Liver (tissue), 9 donors: ENCODE data around the gene MMP28. TPM values are rescaled to one million over a fixed set of nuclear protein-coding genes. Genes with fewer than 3 reads are reported as not detected.

Source experiments
- DNase-seq: peaks from one replicate; pipeline ENCODE4 v3.0.0-alpha.2; 2017; ENCODE audit warnings: low spot score
- H3K27ac ChIP-seq, 2 donors: one replicate each; pipeline ENCODE4 v1.7.0; 2013; ENCODE audit warnings: inconsistent platforms in 2 of 2, low read length in 2 of 2, control low read depth in 1 of 2, low read depth in 1 of 2, mild to moderate bottlenecking in 1 of 2
- H3K27me3 ChIP-seq, 4 donors: one replicate each; pipeline versions ENCODE4 v1.6.1 to v1.7.0; 2013; ENCODE audit warnings: low read length in 3 of 4, inconsistent platforms in 1 of 4, mild to moderate bottlenecking in 1 of 4, moderate library complexity in 1 of 4; ENCODE audit not compliant: control insufficient read depth in 4 of 4, insufficient read depth in 4 of 4
- H3K36me3 ChIP-seq, 4 donors: one replicate each; pipeline versions ENCODE4 v1.6.1 to v1.7.0; 2013; ENCODE audit warnings: low read length in 3 of 4, mild to moderate bottlenecking in 3 of 4, low read depth in 1 of 4, moderate library complexity in 1 of 4; ENCODE audit not compliant: control insufficient read depth in 4 of 4, insufficient read depth in 3 of 4
- H3K4me1 ChIP-seq, 4 donors: one replicate each; pipeline versions ENCODE4 v1.6.1 to v1.7.0; 2013; ENCODE audit warnings: low read length in 3 of 4, mild to moderate bottlenecking in 3 of 4, moderate library complexity in 1 of 4; ENCODE audit not compliant: control insufficient read depth in 4 of 4, insufficient read depth in 4 of 4
- H3K4me3 ChIP-seq, 3 donors: one replicate each; pipeline versions ENCODE4 v1.6.1 to v1.7.0; 2013; ENCODE audit warnings: low read length in 3 of 3, control low read depth in 1 of 3, low read depth in 1 of 3, mild to moderate bottlenecking in 1 of 3
- H3K9ac ChIP-seq, 2 donors: one replicate each; pipeline ENCODE4 v1.7.0; 2013; ENCODE audit warnings: low read length in 2 of 2, mild to moderate bottlenecking in 2 of 2, moderate library complexity in 2 of 2, control low read depth in 1 of 2, low read depth in 1 of 2
- H3K9me3 ChIP-seq, 4 donors: one replicate each; pipeline versions ENCODE4 v1.6.1 to v1.7.0; 2013; ENCODE audit warnings: low read length in 3 of 4; ENCODE audit not compliant: control insufficient read depth in 4 of 4
- EGR1 ChIP-seq, 2 donors: IDR thresholded peaks; 2 replicates each; pipeline ENCODE4 v1.6.1; 2016 to 2018; ENCODE audit warnings: antibody characterized with exemption in 2 of 2, low read depth in 2 of 2
- FOXA1 ChIP-seq: IDR thresholded peaks from 2 replicates; pipeline ENCODE4 v1.6.1; 2016; ENCODE audit warnings: antibody characterized with exemption
- FOXA2 ChIP-seq: IDR thresholded peaks from 2 replicates; pipeline ENCODE4 v1.6.1; 2016; ENCODE audit warnings: antibody characterized with exemption
- GABPA ChIP-seq, 2 donors: IDR thresholded peaks in 1 of 2; conservative IDR thresholded peaks in 1 of 2; 2 replicates each; pipeline ENCODE4 v1.6.1; 2016; ENCODE audit warnings: antibody characterized with exemption in 2 of 2, mild to moderate bottlenecking in 1 of 2, moderate library complexity in 1 of 2
- HNF4A ChIP-seq, 2 donors: conservative IDR thresholded peaks; 2 replicates each; pipeline ENCODE4 v1.6.1; 2016; ENCODE audit warnings: antibody characterized with exemption in 2 of 2, mild to moderate bottlenecking in 2 of 2
- HNF4G ChIP-seq: IDR thresholded peaks from 2 replicates; pipeline ENCODE4 v1.6.1; 2016; ENCODE audit warnings: antibody characterized with exemption
- JUND ChIP-seq, 2 donors: IDR thresholded peaks; 2 replicates each; pipeline ENCODE4 v1.6.1; 2016; ENCODE audit warnings: antibody characterized with exemption in 2 of 2
- NR2F2 ChIP-seq: IDR thresholded peaks from 2 replicates; pipeline ENCODE4 v1.6.1; 2016; ENCODE audit warnings: antibody characterized with exemption
- RAD21 ChIP-seq, 2 donors: IDR thresholded peaks; 2 replicates each; pipeline ENCODE4 v1.6.1; 2016; ENCODE audit warnings: antibody characterized with exemption in 2 of 2, mild to moderate bottlenecking in 2 of 2
- REST ChIP-seq: IDR thresholded peaks from 2 replicates; pipeline ENCODE4 v1.6.1; 2016; ENCODE audit warnings: antibody characterized with exemption, mild to moderate bottlenecking
- RXRA ChIP-seq, 2 donors: IDR thresholded peaks; 2 replicates each; pipeline ENCODE4 v1.6.1; 2017 to 2018; ENCODE audit warnings: antibody characterized with exemption in 2 of 2, mild to moderate bottlenecking in 1 of 2
- SP1 ChIP-seq: IDR thresholded peaks from 2 replicates; pipeline ENCODE4 v1.6.1; 2018; ENCODE audit warnings: antibody characterized with exemption, mild to moderate bottlenecking
- TAF1 ChIP-seq: conservative IDR thresholded peaks from 2 replicates; pipeline ENCODE4 v1.6.1; 2016; ENCODE audit warnings: antibody characterized with exemption, mild to moderate bottlenecking
- YY1 ChIP-seq: IDR thresholded peaks from 2 replicates; pipeline ENCODE4 v1.6.1; 2016; ENCODE audit warnings: antibody characterized with exemption, mild to moderate bottlenecking
- WGBS: extraction: QIAGEN DNeasy Blood & Tissue Kit; methylation state at CpG from one replicate; pipeline ENCODE4 v1.1.7; 2013; 5-methylcytosine and 5-hydroxymethylcytosine counted together
- polyA plus RNA-seq, 2 donors: library from polyadenylated mRNA; stranded (reverse) in 1 of 2; unstranded in 1 of 2; fragments of 200-250 nt in 1 of 2; fragments of >200 nt in 1 of 2; fragmentation: Nextera tagmentation in 1 of 2; extraction: Ambion mirVana in 1 of 2; gene quantifications; one replicate each; pipeline versions ENCODE4 v1.2.1 to v1.2.3, GENCODE V29; 2013 to 2015
- total RNA-seq, 2 donors: library from RNA; depleted of rRNA; stranded (reverse); fragments of >200 nt; gene quantifications; one replicate each; pipeline ENCODE4 v1.2.3, GENCODE V29; 2014
- TF ChIP-seq, protein P1 (sequence below): IDR thresholded peaks from 2 replicates; pipeline ENCODE4 v1.6.1; 2016; ENCODE audit warnings: antibody characterized with exemption
- TF ChIP-seq, protein P2 (sequence below): IDR thresholded peaks from 2 replicates; pipeline ENCODE4 v1.6.1; 2016; ENCODE audit warnings: antibody characterized with exemption
- TF ChIP-seq, protein P3 (sequence below): IDR thresholded peaks from 2 replicates; pipeline ENCODE4 v1.6.1; 2016; ENCODE audit warnings: antibody characterized with exemption
- TF ChIP-seq, protein P4 (sequence below): fragments of 150-350 bp; IDR thresholded peaks from 2 replicates; pipeline ENCODE4 v1.5.1; 2017; ENCODE audit warnings: improper control_type of control experiment, low read depth, low read length; ENCODE audit not compliant: missing input control
- donor health status: healthy.
- donor health status: healthy.
- donor health status: healthy.
- donor health status: healthy.
- donor health status: healthy.

Gene MMP28
- total and polyA plus RNA-seq, 4 donors = 0.14 to 0.75 (median 0.44) TPM

DNA sequence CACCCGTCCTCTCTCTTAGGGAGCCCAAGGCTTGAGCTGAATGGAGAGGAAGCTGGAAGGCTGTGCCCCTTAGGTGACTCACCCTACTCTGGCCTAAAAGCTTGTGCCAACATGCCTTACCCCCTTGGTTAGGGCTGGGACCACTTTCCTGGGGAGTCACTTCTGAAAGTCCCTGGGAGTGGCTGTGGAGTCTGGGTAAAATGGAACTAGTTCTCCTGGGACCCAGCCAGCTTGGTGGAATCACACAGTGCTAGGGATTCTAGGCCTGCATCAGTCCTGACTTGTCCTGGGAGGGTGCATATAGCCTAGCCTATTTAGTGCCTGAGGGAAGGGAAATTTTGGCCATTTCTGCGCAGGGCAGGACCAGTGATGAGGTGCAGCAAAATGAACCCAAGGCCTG is 10.5 kb downstream of the MMP28 start:
- Histone ChIP-seq H3K9me3 (no peaks in the 10 kb centered on the region), H3K36me3 (no peaks in the 10 kb centered on the region), H3K27ac (no peak overlapping the region), H3K4me3 (no peak overlapping the region), H3K9ac (no peak overlapping the region), H3K4me1 (peaks cover 3 to 12% (median 9%) of the 10 kb centered on the region in 4 donors), H3K27me3 (no peaks in the 10 kb centered on the region)
- 91% methylated on average over 2 of the region's 2 CpGs for WGBS
- no peak for DNase-seq
- TF ChIP-seq, protein P1, sequence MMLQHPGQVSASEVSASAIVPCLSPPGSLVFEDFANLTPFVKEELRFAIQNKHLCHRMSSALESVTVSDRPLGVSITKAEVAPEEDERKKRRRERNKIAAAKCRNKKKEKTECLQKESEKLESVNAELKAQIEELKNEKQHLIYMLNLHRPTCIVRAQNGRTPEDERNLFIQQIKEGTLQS = no peak
- TF ChIP-seq GABPA (IDR thresholded peaks at IDR 0.05 in 1 of 2, conservative IDR thresholded peaks at IDR 0.05 in 1 of 2) = no peak
- TF ChIP-seq FOXA2 = no peak
- no peak for TF ChIP-seq EGR1 (IDR thresholded peaks at IDR 0.05; ENCODE audit: low read depth in 2 of 2)
- TF ChIP-seq, protein P2, sequence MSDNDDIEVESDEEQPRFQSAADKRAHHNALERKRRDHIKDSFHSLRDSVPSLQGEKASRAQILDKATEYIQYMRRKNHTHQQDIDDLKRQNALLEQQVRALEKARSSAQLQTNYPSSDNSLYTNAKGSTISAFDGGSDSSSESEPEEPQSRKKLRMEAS = no peak
- no peak for TF ChIP-seq HNF4G
- no peak for TF ChIP-seq HNF4A (conservative IDR thresholded peaks at IDR 0.05)
- no peak for TF ChIP-seq FOXA1
- TF ChIP-seq, protein P3, sequence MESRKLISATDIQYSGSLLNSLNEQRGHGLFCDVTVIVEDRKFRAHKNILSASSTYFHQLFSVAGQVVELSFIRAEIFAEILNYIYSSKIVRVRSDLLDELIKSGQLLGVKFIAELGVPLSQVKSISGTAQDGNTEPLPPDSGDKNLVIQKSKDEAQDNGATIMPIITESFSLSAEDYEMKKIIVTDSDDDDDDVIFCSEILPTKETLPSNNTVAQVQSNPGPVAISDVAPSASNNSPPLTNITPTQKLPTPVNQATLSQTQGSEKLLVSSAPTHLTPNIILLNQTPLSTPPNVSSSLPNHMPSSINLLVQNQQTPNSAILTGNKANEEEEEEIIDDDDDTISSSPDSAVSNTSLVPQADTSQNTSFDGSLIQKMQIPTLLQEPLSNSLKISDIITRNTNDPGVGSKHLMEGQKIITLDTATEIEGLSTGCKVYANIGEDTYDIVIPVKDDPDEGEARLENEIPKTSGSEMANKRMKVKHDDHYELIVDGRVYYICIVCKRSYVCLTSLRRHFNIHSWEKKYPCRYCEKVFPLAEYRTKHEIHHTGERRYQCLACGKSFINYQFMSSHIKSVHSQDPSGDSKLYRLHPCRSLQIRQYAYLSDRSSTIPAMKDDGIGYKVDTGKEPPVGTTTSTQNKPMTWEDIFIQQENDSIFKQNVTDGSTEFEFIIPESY = no peak
- TF ChIP-seq YY1 = no peak
- no peak for TF ChIP-seq RAD21 (IDR thresholded peaks at IDR 0.05)
- no peak for TF ChIP-seq JUND (IDR thresholded peaks at IDR 0.05)
- TF ChIP-seq SP1 = no peak
- TF ChIP-seq REST = no peak
- TF ChIP-seq TAF1 = no peak
- TF ChIP-seq, protein P4, sequence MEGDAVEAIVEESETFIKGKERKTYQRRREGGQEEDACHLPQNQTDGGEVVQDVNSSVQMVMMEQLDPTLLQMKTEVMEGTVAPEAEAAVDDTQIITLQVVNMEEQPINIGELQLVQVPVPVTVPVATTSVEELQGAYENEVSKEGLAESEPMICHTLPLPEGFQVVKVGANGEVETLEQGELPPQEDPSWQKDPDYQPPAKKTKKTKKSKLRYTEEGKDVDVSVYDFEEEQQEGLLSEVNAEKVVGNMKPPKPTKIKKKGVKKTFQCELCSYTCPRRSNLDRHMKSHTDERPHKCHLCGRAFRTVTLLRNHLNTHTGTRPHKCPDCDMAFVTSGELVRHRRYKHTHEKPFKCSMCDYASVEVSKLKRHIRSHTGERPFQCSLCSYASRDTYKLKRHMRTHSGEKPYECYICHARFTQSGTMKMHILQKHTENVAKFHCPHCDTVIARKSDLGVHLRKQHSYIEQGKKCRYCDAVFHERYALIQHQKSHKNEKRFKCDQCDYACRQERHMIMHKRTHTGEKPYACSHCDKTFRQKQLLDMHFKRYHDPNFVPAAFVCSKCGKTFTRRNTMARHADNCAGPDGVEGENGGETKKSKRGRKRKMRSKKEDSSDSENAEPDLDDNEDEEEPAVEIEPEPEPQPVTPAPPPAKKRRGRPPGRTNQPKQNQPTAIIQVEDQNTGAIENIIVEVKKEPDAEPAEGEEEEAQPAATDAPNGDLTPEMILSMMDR = no peak
- no peak for TF ChIP-seq NR2F2

GRCh38 chr17:35780950-35781349 is 14.5 kb downstream of the MMP28 start:
- DNase-seq = no peak
- Histone ChIP-seq H3K36me3 (no peaks in the 10 kb centered on the region), H3K27ac (no peak overlapping the region), H3K4me3 (no peak overlapping the region), H3K9ac (no peak overlapping the region), H3K4me1 (peaks cover 3 to 15% (median 10%) of the 10 kb centered on the region in 4 donors), H3K9me3 (no peaks in the 10 kb centered on the region), H3K27me3 (no peaks in the 10 kb centered on the region)
- WGBS = 91% methylated on average over 3 of the region's 3 CpGs
- TF ChIP-seq RXRA (IDR thresholded peaks at IDR 0.05) = no peak
- TF ChIP-seq NR2F2 = no peak
